Muscle layer of duodenum (tissue), 2 donors: ENCODE data around the gene DLG2.
"Not testable (repeated sequence)": the region's sequence is repeated elsewhere in the genome, so short reads cannot be mapped to it uniquely, and the experiment has no call there.

Experiments
- H3K27ac ChIP-seq: one replicate; pipeline ENCODE4 v1.7.0; 2013; ENCODE audit warnings: mild to moderate bottlenecking, low read length
- H3K27me3 ChIP-seq: one replicate; pipeline ENCODE4 v1.7.0; 2013; ENCODE audit warnings: low read depth, mild to moderate bottlenecking, control low read depth, low read length
- H3K36me3 ChIP-seq, 2 donors: one replicate each; pipeline ENCODE4 v1.7.0; 2013; ENCODE audit warnings: low read length in 2 of 2, control low read depth in 1 of 2, mild to moderate bottlenecking in 1 of 2; ENCODE audit not compliant: insufficient read depth in 2 of 2, control insufficient read depth in 1 of 2
- H3K4me1 ChIP-seq, 2 donors: one replicate each; pipeline ENCODE4 v1.7.0; 2013; ENCODE audit warnings: low read length in 2 of 2, mild to moderate bottlenecking in 2 of 2, control low read depth in 1 of 2, moderate library complexity in 1 of 2; ENCODE audit not compliant: insufficient read depth in 2 of 2, control insufficient read depth in 1 of 2
- H3K4me3 ChIP-seq, 2 donors: one replicate each; pipeline ENCODE4 v1.7.0; 2013; ENCODE audit warnings: low read length in 2 of 2, low read depth in 1 of 2, mild to moderate bottlenecking in 1 of 2
- H3K9me3 ChIP-seq, 2 donors: one replicate each; pipeline ENCODE4 v1.7.0; 2013; ENCODE audit warnings: low read length in 2 of 2, control low read depth in 1 of 2, mild to moderate bottlenecking in 1 of 2; ENCODE audit not compliant: control insufficient read depth in 1 of 2
- donor health status: healthy.

The DLG2 gene

GRCh38 chr11:84857746-84858145, 769.4 kb downstream of the DLG2 start:
- no peaks in the 10 kb centered on the region for H3K4me1 ChIP-seq
- H3K9me3 ChIP-seq: no peaks in the 10 kb centered on the region
- H3K27me3 ChIP-seq: no peaks in the 10 kb centered on the region
- H3K36me3 ChIP-seq: no peaks in the 10 kb centered on the region
- H3K27ac ChIP-seq: no peak overlapping the region
- H3K4me3 ChIP-seq: no peak overlapping the region

GRCh38 chr11:84855508-84856245, 771.5 kb downstream of the DLG2 start:
- Histone ChIP-seq H3K9me3 (no peaks in the 10 kb centered on the region), H3K27ac (no peak overlapping the region), H3K4me1 (no peaks in the 10 kb centered on the region), H3K36me3 (no peaks in the 10 kb centered on the region), H3K4me3 (no peak overlapping the region), H3K27me3 (no peaks in the 10 kb centered on the region)

GRCh38 chr11:84854498-84854880, 772.7 kb downstream of the DLG2 start:
- Histone ChIP-seq H3K4me1 (no peaks in the 10 kb centered on the region), H3K36me3 (no peaks in the 10 kb centered on the region), H3K27me3 (no peaks in the 10 kb centered on the region), H3K4me3 (no peak overlapping the region), H3K9me3 (no peaks in the 10 kb centered on the region), H3K27ac (no peak overlapping the region)

- Histone ChIP-seq H3K36me3 (no peaks in the 10 kb centered on the region), H3K4me1 (no peaks in the 10 kb centered on the region), H3K27me3 (no peaks in the 10 kb centered on the region), H3K9me3 (no peaks in the 10 kb centered on the region), H3K27ac (no peak overlapping the region), H3K4me3 (no peak overlapping the region)
Observed at GRCh38 chr11:84853841-84854497, 773.2 kb downstream of the DLG2 start.

GRCh38 chr11:84847842-84848241, 779.3 kb downstream of the DLG2 start:
- H3K9me3 ChIP-seq: no peaks in the 10 kb centered on the region
- no peaks in the 10 kb centered on the region for H3K27me3 ChIP-seq
- no peaks in the 10 kb centered on the region for H3K36me3 ChIP-seq
- H3K4me3 ChIP-seq: no peak overlapping the region
- no peaks in the 10 kb centered on the region for H3K4me1 ChIP-seq
- no peak overlapping the region for H3K27ac ChIP-seq

- not testable (repeated sequence) for H3K9me3 ChIP-seq, H3K4me1 ChIP-seq, H3K27ac ChIP-seq, H3K36me3 ChIP-seq, H3K27me3 ChIP-seq, H3K4me3 ChIP-seq
Observed at GRCh38 chr11:84840201-84840600, 786.9 kb downstream of the DLG2 start.

- H3K4me1 ChIP-seq: no peaks in the 10 kb centered on the region
- H3K36me3 ChIP-seq: no peaks in the 10 kb centered on the region
- H3K9me3 ChIP-seq: no peaks in the 10 kb centered on the region
- H3K27ac ChIP-seq: no peak overlapping the region
- no peaks in the 10 kb centered on the region for H3K27me3 ChIP-seq
- no peak overlapping the region for H3K4me3 ChIP-seq
Observed at GRCh38 chr11:84837402-84838069, 789.6 kb downstream of the DLG2 start.

GRCh38 chr11:84836371-84836770, 790.8 kb downstream of the DLG2 start:
- H3K36me3 ChIP-seq: no peaks in the 10 kb centered on the region
- H3K9me3 ChIP-seq: no peaks in the 10 kb centered on the region
- H3K4me3 ChIP-seq: no peak overlapping the region
- H3K4me1 ChIP-seq: no peaks in the 10 kb centered on the region
- H3K27ac ChIP-seq: no peak overlapping the region
- no peaks in the 10 kb centered on the region for H3K27me3 ChIP-seq

GRCh38 chr11:84833488-84834088, 793.6 kb downstream of the DLG2 start:
- H3K4me1 ChIP-seq: no peaks in the 10 kb centered on the region
- H3K9me3 ChIP-seq: no peaks in the 10 kb centered on the region
- H3K4me3 ChIP-seq: no peak overlapping the region
- H3K27ac ChIP-seq: no peak overlapping the region
- H3K27me3 ChIP-seq: no peaks in the 10 kb centered on the region
- no peaks in the 10 kb centered on the region for H3K36me3 ChIP-seq

- no peak overlapping the region for H3K27ac ChIP-seq
- no peaks in the 10 kb centered on the region for H3K9me3 ChIP-seq
- no peak overlapping the region for H3K4me3 ChIP-seq
- no peaks in the 10 kb centered on the region for H3K4me1 ChIP-seq
- H3K36me3 ChIP-seq: no peaks in the 10 kb centered on the region
- no peaks in the 10 kb centered on the region for H3K27me3 ChIP-seq
Observed at GRCh38 chr11:84830372-84830771, 796.8 kb downstream of the DLG2 start.

GRCh38 chr11:84829162-84829561, 798.0 kb downstream of the DLG2 start:
- H3K36me3 ChIP-seq: no peaks in the 10 kb centered on the region
- H3K27me3 ChIP-seq: no peaks in the 10 kb centered on the region
- H3K9me3 ChIP-seq: no peaks in the 10 kb centered on the region
- no peak overlapping the region for H3K27ac ChIP-seq
- H3K4me3 ChIP-seq: no peak overlapping the region
- no peaks in the 10 kb centered on the region for H3K4me1 ChIP-seq
